Effector memory CD4-positive, alpha-beta T cell (primary cell): ENCODE data around the gene PDE5A.
"Not testable (repeated sequence)": the region's sequence is repeated elsewhere in the genome, so short reads cannot be mapped to it uniquely, and the experiment has no call there.

ENCODE experiments used
- DNase-seq, 3 donors: peaks; one replicate each; pipeline ENCODE4 v3.0.0-alpha.2; 2020
- H3K27ac ChIP-seq: 2 replicates; pipeline ENCODE4 v1.7.0; 2013; ENCODE audit warnings: mild to moderate bottlenecking, low read length, moderate library complexity; ENCODE audit not compliant: insufficient read depth, poor library complexity, severe bottlenecking
- H3K27me3 ChIP-seq: replicated peaks from 2 replicates; pipeline ENCODE4 v1.7.0; 2013; ENCODE audit warnings: mild to moderate bottlenecking, low read length; ENCODE audit not compliant: insufficient read depth, control insufficient read depth, poor library complexity, severe bottlenecking
- H3K36me3 ChIP-seq: 2 replicates; pipeline ENCODE4 v1.7.0; 2013; ENCODE audit warnings: mild to moderate bottlenecking, low read length, moderate library complexity; ENCODE audit not compliant: control insufficient read depth, insufficient read depth
- H3K4me1 ChIP-seq: 2 replicates; pipeline ENCODE4 v1.7.0; 2013; ENCODE audit warnings: low read length, mild to moderate bottlenecking; ENCODE audit not compliant: control insufficient read depth, insufficient read depth, poor library complexity, severe bottlenecking
- H3K4me3 ChIP-seq: 2 replicates; pipeline ENCODE4 v1.7.0; 2013; ENCODE audit warnings: low read length, low read depth, mild to moderate bottlenecking; ENCODE audit not compliant: insufficient read depth, poor library complexity, severe bottlenecking
- H3K9me3 ChIP-seq: 2 replicates; pipeline ENCODE4 v1.7.0; 2013; ENCODE audit warnings: mild to moderate bottlenecking, low read length, moderate library complexity; ENCODE audit not compliant: control insufficient read depth

PDE5A gene

DNA sequence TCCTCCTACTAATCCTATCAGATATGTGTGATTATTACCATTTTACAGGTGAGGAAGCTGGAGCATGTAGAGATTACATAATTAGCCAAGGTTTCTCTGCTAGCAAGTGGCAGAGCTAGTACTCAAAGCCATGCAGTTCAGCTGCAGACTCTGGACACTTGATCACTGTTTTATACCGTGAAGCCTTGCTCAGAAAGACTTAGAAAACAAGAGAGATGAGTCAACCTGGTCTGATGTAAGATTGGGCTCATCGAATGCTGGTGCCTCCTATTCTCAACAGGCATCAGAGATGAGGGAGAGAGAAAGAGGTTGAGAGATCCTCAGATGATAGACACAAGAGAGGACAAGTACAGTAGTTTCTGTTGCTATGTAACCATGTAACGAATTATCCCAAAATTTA, 19.0 kb upstream of the PDE5A start:
- Histone ChIP-seq H3K27me3 (no peaks in the 10 kb centered on the region), H3K27ac (no peak overlapping the region), H3K4me3 (no peak overlapping the region), H3K36me3 (no peaks in the 10 kb centered on the region), H3K4me1 (no peaks in the 10 kb centered on the region), H3K9me3 (no peaks in the 10 kb centered on the region)
- no peak for DNase-seq

DNA sequence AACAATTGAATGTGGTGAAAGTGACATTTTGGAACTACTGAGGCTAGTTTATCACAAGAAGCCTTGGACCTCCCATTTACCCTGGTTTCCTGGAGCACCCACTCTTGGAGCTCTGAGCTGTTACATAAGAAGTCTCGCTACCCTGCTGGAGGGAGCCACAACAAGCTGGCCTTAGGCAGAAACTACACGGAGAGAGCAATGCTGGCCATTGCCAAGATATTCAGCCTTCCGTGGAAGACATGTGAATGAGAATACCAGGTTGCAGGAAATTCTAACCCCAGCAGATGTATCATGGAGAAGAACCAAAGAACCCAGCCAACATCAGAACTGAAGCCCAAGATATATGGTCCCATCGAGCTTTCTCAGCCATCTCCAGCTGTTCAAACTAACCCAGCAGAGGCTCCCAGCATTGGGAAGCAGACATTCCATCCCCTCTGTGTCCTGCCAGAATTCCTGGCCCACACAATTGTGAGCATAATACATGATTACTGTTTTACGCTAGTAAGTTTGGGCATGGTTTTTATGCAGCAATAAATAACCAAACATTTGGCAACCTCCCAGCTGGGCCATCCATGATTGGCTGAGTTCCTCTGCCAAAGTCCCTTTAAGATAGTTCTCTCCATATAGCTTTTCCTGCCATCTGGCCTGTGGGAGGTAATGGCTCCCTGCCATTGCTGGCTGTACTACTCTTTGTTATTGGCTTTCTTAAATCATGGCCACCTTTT, 17.9 kb upstream of the PDE5A start:
- H3K27me3 ChIP-seq = no peaks in the 10 kb centered on the region
- no peaks in the 10 kb centered on the region for H3K36me3 ChIP-seq
- H3K9me3 ChIP-seq = no peaks in the 10 kb centered on the region
- no peak overlapping the region for H3K27ac ChIP-seq
- no peaks in the 10 kb centered on the region for H3K4me1 ChIP-seq
- no peak overlapping the region for H3K4me3 ChIP-seq
- no peak for DNase-seq

DNA sequence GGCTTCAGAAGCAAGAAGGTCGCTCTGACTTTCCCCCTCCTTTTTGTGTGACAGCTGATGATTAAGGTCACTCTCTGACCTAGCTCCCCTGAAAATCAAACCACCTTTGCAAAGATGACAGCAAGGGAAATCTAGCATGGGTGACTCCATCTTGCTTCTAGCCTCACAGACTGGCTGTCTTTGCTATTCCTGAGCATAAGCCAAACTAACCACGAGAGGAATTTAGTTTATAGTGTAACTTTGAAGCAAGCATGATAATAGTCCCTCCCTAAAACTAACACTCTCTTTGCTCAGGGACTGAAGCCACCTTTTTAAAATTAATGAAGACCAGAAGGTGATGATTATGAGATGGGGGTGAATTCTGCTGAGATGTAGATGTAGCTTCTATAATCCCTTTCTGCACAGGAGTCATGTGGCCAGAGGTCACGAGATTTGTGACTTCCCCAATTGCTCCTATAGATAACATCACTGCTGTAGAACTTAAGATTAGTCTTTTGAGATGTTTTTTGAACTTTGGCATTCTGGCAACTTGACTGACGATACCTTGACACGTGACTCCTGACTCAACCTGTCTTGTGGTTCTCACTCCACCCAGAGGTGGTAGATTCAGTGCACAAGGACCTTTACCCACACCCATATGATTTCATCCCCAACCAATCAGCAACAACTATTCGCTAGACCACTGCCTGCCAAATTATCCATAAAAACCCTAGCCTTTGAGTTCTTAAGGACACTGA, 14.9 kb upstream of the PDE5A start:
- Histone ChIP-seq H3K27me3 (no peaks in the 10 kb centered on the region), H3K4me1 (no peaks in the 10 kb centered on the region), H3K9me3 (no peaks in the 10 kb centered on the region), H3K4me3 (no peak overlapping the region), H3K36me3 (no peaks in the 10 kb centered on the region), H3K27ac (no peak overlapping the region)
- no peak for DNase-seq

DNA sequence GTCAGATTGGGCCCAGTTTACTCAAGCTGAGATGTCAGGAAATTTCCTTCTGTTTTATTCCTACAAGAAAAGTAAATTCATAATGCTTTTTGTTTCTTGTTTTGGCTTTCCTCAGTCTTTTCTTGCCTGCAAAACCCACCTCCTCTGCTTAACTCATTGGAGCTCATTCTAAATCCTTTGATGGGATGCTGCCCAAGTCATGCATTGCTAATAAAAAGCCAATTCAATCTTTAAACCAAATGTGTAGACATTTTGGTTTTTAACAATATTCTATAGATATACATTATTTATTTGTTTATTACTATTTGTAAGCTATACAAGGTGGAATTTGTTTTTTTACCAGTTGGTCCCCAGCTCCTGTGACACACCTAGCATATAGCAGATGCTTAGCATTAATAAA, 13.2 kb upstream of the PDE5A start:
- Histone ChIP-seq H3K4me3 (no peak overlapping the region), H3K27me3 (no peaks in the 10 kb centered on the region), H3K36me3 (no peaks in the 10 kb centered on the region), H3K4me1 (no peaks in the 10 kb centered on the region), H3K27ac (no peak overlapping the region), H3K9me3 (no peaks in the 10 kb centered on the region)
- DNase-seq = no peak

DNA sequence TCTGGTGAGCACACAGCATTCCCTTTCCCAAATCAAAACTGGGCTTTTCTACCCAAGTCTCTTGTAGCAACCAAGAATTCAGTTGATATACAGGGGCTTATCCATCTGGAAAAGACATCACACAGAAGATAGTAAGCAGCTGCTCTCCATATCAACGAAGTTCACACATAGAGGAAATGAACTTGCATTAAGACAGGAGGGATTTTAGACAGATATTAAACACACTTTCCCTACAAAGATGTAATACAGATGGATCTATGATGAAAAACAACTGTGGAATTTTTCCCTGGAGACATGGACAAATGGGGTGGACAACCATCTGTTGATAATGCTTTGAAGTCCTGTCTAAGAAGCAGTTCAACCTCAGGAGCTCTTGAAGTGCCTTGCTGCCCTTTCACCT, 9.8 kb upstream of the PDE5A start:
- Histone ChIP-seq H3K36me3 (no peaks in the 10 kb centered on the region), H3K27me3 (no peaks in the 10 kb centered on the region), H3K4me3 (no peak overlapping the region), H3K4me1 (no peaks in the 10 kb centered on the region), H3K9me3 (no peaks in the 10 kb centered on the region), H3K27ac (no peak overlapping the region)
- no peak for DNase-seq

DNA sequence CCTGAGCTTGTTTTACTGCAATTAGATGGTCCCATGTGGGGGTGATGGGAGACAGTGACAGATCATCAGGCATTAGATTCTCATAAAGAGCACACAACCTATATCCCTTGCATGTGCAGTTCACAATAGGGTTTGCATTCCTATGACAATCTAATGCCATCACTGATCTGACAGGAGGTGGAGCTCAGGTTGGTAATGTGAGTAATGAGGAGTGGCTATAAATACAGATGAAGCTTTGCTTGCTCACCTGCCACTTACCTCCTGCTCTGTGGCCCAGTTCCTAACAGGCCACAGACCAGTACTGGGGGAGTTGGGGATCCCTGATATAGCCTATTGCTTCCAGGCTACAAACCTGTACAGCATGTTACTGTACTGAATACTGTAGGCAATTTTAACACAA, 8.2 kb upstream of the PDE5A start:
- H3K36me3 ChIP-seq, H3K27ac ChIP-seq, H3K4me1 ChIP-seq, DNase-seq, H3K9me3 ChIP-seq, H3K4me3 ChIP-seq, H3K27me3 ChIP-seq: not testable (repeated sequence)

DNA sequence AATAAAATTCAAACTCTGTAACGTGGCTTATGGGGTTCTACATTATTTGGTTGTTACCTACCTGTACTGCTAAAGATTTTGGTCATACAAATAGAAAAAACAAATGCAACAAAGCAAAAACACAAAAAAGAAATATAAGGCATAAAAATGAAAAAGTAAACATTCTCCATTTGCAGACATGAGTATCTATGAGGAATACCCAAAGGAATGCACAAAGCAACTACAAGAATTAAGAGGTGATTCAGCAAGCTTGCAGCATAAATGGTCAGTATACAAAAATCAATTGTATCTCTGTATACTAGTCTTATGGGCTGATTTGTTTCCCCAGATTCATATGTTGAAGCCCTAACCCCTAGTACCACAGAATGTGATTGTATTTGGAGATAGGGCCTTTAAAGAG, 3.6 kb upstream of the PDE5A start:
- Histone ChIP-seq H3K9me3 (no peaks in the 10 kb centered on the region), H3K36me3 (no peaks in the 10 kb centered on the region), H3K27me3 (no peaks in the 10 kb centered on the region), H3K4me1 (peaks cover 10% of the 10 kb centered on the region), H3K27ac (no peak overlapping the region), H3K4me3 (no peak overlapping the region)
- DNase-seq = no peak

DNA sequence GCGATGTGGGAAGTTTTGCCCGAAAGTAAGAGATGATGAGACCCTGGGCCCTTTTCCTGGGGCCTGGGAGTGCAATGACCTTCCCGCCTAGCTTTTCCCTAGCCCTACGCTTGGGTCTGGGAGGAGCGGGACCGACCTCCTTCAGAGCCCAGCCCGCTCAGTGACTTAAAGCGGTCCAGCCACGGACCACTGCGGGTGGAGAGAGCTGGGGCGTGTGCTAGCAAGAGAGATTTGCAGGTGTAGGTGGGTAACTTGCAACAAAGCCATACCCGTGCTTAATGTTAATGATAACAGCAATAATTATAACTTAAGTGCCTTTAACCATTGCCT, 503 bp upstream of the PDE5A start:
- Histone ChIP-seq H3K9me3 (no peaks in the 10 kb centered on the region), H3K4me3 (peak overlapping the region; percentile 77), H3K27ac (no peak overlapping the region), H3K27me3 (no peaks in the 10 kb centered on the region), H3K4me1 (peaks cover 15% of the 10 kb centered on the region), H3K36me3 (no peaks in the 10 kb centered on the region)
- DNase-seq = no peak

DNA sequence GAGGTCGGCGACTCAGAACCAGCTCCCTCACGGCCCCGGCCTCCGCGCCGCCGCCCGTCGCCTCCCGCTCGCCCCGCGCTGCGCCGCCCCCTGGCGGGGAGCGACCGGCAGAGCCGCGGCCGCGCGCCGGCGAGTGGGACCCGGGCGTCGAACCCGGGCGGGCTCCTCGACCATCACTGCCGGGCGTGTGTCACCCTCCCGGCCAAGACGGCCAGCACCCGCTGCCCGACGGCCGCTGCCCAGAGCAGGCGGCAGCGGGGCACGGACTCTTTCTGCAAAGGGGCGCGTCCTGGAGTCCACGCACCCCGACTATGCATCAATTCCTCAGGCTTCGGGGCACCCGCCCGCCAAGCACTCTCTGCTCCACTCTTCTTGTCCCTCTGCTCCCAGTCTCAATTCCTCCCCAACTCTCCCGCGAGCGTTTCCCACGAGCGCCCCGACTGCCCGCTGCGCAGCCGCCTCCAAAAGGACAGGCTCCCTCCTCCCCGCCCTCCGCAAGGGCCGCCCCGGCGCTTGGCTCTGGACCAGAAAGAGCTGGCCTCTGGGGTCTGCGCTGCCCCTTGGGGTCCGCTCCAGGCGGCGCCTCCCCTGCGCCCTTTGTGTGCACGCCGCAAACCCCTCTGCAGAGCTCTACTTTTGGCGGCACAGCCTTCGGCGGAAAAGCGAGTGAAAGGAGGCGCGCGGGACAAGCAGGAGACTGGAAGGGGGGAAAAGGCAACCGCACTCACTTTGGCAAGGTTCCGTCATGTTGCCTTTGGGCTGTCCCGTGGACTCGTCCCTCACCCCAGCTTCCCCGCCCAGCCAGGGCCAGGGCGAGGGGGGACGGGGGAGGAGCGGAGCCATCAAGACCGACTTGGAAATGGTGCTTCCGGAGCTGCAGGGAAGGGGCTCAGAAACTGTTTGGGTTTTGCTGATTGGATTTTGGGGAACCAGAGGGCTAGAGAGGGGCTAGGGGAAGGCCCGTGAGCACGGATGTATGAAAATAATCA, 1.0 kb downstream of the PDE5A start:
- Histone ChIP-seq H3K27me3 (no peaks in the 10 kb centered on the region), H3K9me3 (no peaks in the 10 kb centered on the region), H3K36me3 (no peaks in the 10 kb centered on the region), H3K4me1 (peaks cover 15% of the 10 kb centered on the region), H3K4me3 (peak overlapping the region; percentile 77), H3K27ac (no peak overlapping the region)
- DNase-seq = peak in 2 of 3 donors; percentile 2 to 15

DNA sequence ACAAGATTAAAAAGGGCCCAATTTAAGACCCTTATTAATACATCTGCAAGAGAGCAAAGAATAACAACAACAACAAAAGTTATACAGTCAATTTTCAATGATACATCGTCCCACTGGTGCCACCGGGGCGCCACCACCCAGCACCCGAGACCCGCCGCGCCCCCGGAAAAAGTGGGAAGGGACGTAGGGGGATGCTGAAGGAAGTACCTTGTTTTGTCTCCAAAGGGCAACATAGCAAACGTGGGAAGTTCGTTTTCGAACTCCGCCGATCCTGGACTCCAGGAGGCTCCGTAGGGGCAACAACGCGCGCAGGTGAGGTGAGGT, 1.7 kb downstream of the PDE5A start:
- Histone ChIP-seq H3K9me3 (no peaks in the 10 kb centered on the region), H3K36me3 (no peaks in the 10 kb centered on the region), H3K27ac (no peak overlapping the region), H3K4me1 (peaks cover 15% of the 10 kb centered on the region), H3K4me3 (peak overlapping the region; percentile 77), H3K27me3 (no peaks in the 10 kb centered on the region)
- no peak for DNase-seq
